ENCODE data around the gene SBNO1. TPM values are rescaled to one million over a fixed set of nuclear protein-coding genes. Genes with fewer than 3 reads are reported as not detected.

Gene SBNO1
- total RNA-seq, 1 experiment from 2014 or later: 43.8 TPM

GRCh38 chr12:123399255-123399617, 34.6 kb upstream of the SBNO1 start (continued):
- TF ChIP-seq SIN3A (IDR thresholded peaks at IDR 0.05; ENCODE audit: low read depth) (no peak), ZNF274 (IDR thresholded peaks at IDR 0.05; ENCODE audit: low read depth, low read length) (no peak), JUND (IDR thresholded peaks at IDR 0.05) (no peak), REST (IDR thresholded peaks at IDR 0.05; ENCODE audit: low read depth) (no peak), CEBPB (IDR thresholded peaks at IDR 0.05; ENCODE audit: low read depth) (no peak), YY1 (IDR thresholded peaks at IDR 0.05; ENCODE audit: extremely low read depth, insufficient replicate concordance, low read depth, low read length) (no peak), ATF3 (IDR thresholded peaks at IDR 0.05) (no peak), ZFX (IDR thresholded peaks at IDR 0.05) (no peak)

GRCh38 chr12:123398550-123399254, 34.1 kb upstream of the SBNO1 start:
- BruUV-seq (replicated peaks): no TSS peak

More at GRCh38 chr12:123398550-123399254, 34.1 kb upstream of the SBNO1 start:
- no peaks in the 10 kb centered on the region for H3K27me3 ChIP-seq (ENCODE audit: insufficient read depth, low read length)
- H2AFZ ChIP-seq (ENCODE audit: low read depth, low read length, poor library complexity, severe bottlenecking): no peak overlapping the region
- CTCF ChIA-PET: no interaction called here
- H3K9me2 ChIP-seq (ENCODE audit: insufficient read depth): no peaks in the 10 kb centered on the region
- intact Hi-C loops (cut with micrococcal nuclease): no loop called here
- no peak for ATAC-seq
- POLR2A ChIA-PET: no interaction called here
- no peaks in the 10 kb centered on the region for H4K20me1 ChIP-seq (ENCODE audit: insufficient read depth)
- H3K79me2 ChIP-seq (ENCODE audit: insufficient read depth, low read length): peaks cover 77% of the 10 kb centered on the region
- RAD21 ChIA-PET (ENCODE audit: low non-redundant PET in 1 of 2, low total read pairs in 2 of 2, uncharacterized antibody in 2 of 2, unreplicated experiment in 2 of 2): no interaction called here
- peaks cover 37 to 51% of the 10 kb centered on the region in 2 experiments for H3K36me3 ChIP-seq (ENCODE audit: control insufficient read depth in 1 of 2, insufficient read depth in 2 of 2, low read length in 2 of 2)
- H3K4me1 ChIP-seq (ENCODE audit: control insufficient read depth in 1 of 2, insufficient read depth in 2 of 2, low read length in 2 of 2): no peaks in the 10 kb centered on the region
- H3K4me2 ChIP-seq (ENCODE audit: low read length): no peak overlapping the region
- no peaks in the 10 kb centered on the region for H3K9me3 ChIP-seq (ENCODE audit: control insufficient read depth in 1 of 2, insufficient read depth in 1 of 2, low read depth in 1 of 2, low read length in 2 of 2)
- TF ChIP-seq ZBTB33 (IDR thresholded peaks at IDR 0.05; ENCODE audit: extremely low read depth, insufficient replicate concordance, low read length) (no peak), POLR2AphosphoS5 (IDR thresholded peaks at IDR 0.05; ENCODE audit: low read depth, low read length) (no peak), ZNF274 (IDR thresholded peaks at IDR 0.05; ENCODE audit: low read depth, low read length) (no peak), FOSL1 (IDR thresholded peaks at IDR 0.05; ENCODE audit: low read depth) (no peak), SIN3A (IDR thresholded peaks at IDR 0.05; ENCODE audit: low read depth) (no peak), ATF3 (IDR thresholded peaks at IDR 0.05) (no peak), SRF (IDR thresholded peaks at IDR 0.05; ENCODE audit: low read depth) (no peak), TCF7L2 (IDR thresholded peaks at IDR 0.05; ENCODE audit: borderline replicate concordance, extremely low read depth, insufficient read depth, insufficient read length) (no peak)
- DNase-seq (ENCODE audit: low read depth, low spot score): no peak
- no peak overlapping the region; the same call in 1 of the 2 replicates for H3K27ac ChIP-seq (ENCODE audit: low read depth, low read length)
- H3K4me3 ChIP-seq (replicated peaks in 1 of 2; ENCODE audit: low read depth in 1 of 2, low read length in 2 of 2): no peak overlapping the region
- H3K9ac ChIP-seq (ENCODE audit: low read length): no peak overlapping the region

Measured in HCT116 (cell line).